IMR-90 (cell line): Measurements from ENCODE around the gene FAAP20. TPM values are rescaled to one million over a fixed set of nuclear protein-coding genes. Genes with fewer than 3 reads are reported as not detected.

Experiments
- ATAC-seq: fragments of 200-7000 bp; cut with Tn5 transposase; 2 replicates; pipeline ENCODE4 v1.9.1; 2020; ENCODE audit warnings: low read depth, mild to moderate bottlenecking, moderate library complexity
- BruUV-seq: library from RNA; stranded (reverse); fragments of 400-500 nt; replicated peaks from 2 replicates; lab custom pipeline; 2021; lab: Mats Ljungman, UMichigan
- CTCF ChIA-PET: fragments of 300-600 bp; formaldehyde crosslinking; extraction: SDS; loops from one replicate; lab custom pipeline; 2021; ENCODE audit warnings: antibody characterized with exemption; lab: Yijun Ruan, JAX
- POLR2A ChIA-PET: fragments of 300-600 bp; sonication (Branson Sonifier 250); formaldehyde crosslinking; loops from one replicate; lab custom pipeline; 2022; ENCODE audit warnings: antibody characterized with exemption; ENCODE audit not compliant: unreplicated experiment; lab: Charles Lee
- DNase-seq: peaks from one replicate; pipeline ENCODE4 v3.0.0; 2013
- H2AFZ ChIP-seq: replicated peaks from 2 replicates; pipeline ENCODE3; 2013; ENCODE audit warnings: low read length, mild to moderate bottlenecking; ENCODE audit not compliant: poor library complexity
- H2AK5ac ChIP-seq: 2 replicates; pipeline ENCODE4 v1.6.1; 2013; ENCODE audit warnings: low read depth, low read length, inconsistent platforms
- H2AK9ac ChIP-seq: replicated peaks from 2 replicates; pipeline ENCODE3; 2013; ENCODE audit warnings: mild to moderate bottlenecking, low read depth, low read length, moderate library complexity; ENCODE audit not compliant: poor library complexity
- H2BK120ac ChIP-seq: 2 replicates; pipeline ENCODE4 v1.6.1; 2013; ENCODE audit warnings: low read depth, low read length, inconsistent platforms
- H2BK15ac ChIP-seq: 3 replicates; pipeline ENCODE4 v1.6.1; 2013; ENCODE audit warnings: low read depth, low read length, inconsistent platforms
- H2BK20ac ChIP-seq: 2 replicates; pipeline ENCODE4 v1.6.1; 2013; ENCODE audit warnings: low read depth, mild to moderate bottlenecking, inconsistent platforms, low read length, moderate library complexity
- H2BK5ac ChIP-seq: 2 replicates; pipeline ENCODE4 v1.6.1; 2013; ENCODE audit warnings: mild to moderate bottlenecking, low read depth, low read length, inconsistent platforms; ENCODE audit not compliant: poor library complexity, severe bottlenecking
- H3K14ac ChIP-seq: replicated peaks from 2 replicates; pipeline ENCODE4 v1.6.1; 2013; ENCODE audit warnings: low read depth, low read length, inconsistent platforms
- H3K18ac ChIP-seq: 2 replicates; pipeline ENCODE4 v1.6.1; 2013; ENCODE audit warnings: low read depth, low read length, control low read depth
- H3K23ac ChIP-seq: 2 replicates; pipeline ENCODE4 v1.6.1; 2013; ENCODE audit warnings: low read depth, low read length, inconsistent platforms
- H3K27ac ChIP-seq: 2 replicates; pipeline ENCODE4 v1.5.1; 2013; ENCODE audit warnings: mild to moderate bottlenecking, control low read depth, low read length; ENCODE audit not compliant: insufficient read depth
- H3K27me3 ChIP-seq: 2 replicates; pipeline ENCODE4 v1.6.1; 2013; ENCODE audit warnings: low read length; ENCODE audit not compliant: control insufficient read depth, insufficient read depth
- H3K36me3 ChIP-seq: 2 replicates; pipeline ENCODE4 v1.6.1; 2013; ENCODE audit warnings: low read length, mixed read lengths; ENCODE audit not compliant: control insufficient read depth, insufficient read depth
- H3K4ac ChIP-seq: 2 replicates; pipeline ENCODE4 v1.6.1; 2013; ENCODE audit warnings: low read depth, low read length, inconsistent platforms
- H3K4me1 ChIP-seq: 2 replicates; pipeline ENCODE4 v1.6.1; 2013; ENCODE audit warnings: low read length, mixed read lengths; ENCODE audit not compliant: control insufficient read depth, insufficient read depth
- H3K4me2 ChIP-seq: 2 replicates; pipeline ENCODE4 v1.6.1; 2013; ENCODE audit warnings: low read depth, mild to moderate bottlenecking, control low read depth, low read length, moderate library complexity
- H3K4me3 ChIP-seq: 2 replicates; pipeline ENCODE4 v1.5.1; 2013; ENCODE audit warnings: low read depth, mild to moderate bottlenecking, control low read depth, low read length, moderate library complexity; ENCODE audit not compliant: insufficient read depth
- H3K56ac ChIP-seq: 2 replicates; pipeline ENCODE4 v1.6.1; 2013; ENCODE audit warnings: low read length, inconsistent platforms; ENCODE audit not compliant: insufficient read depth; ENCODE audit errors: extremely low read depth
- H3K79me1 ChIP-seq, 2 experiments: 2 replicates each; pipeline ENCODE4 v1.6.1; 2013; ENCODE audit warnings: low read length in 2 of 2, inconsistent platforms in 1 of 2, low read depth in 1 of 2
- H3K9ac ChIP-seq: 2 replicates; pipeline ENCODE4 v1.6.1; 2013; ENCODE audit warnings: low read depth, low read length, control low read depth
- H3K9me1 ChIP-seq: 2 replicates; pipeline ENCODE4 v1.6.1; 2013; ENCODE audit warnings: low read length, inconsistent platforms; ENCODE audit not compliant: insufficient read depth
- H3K9me3 ChIP-seq: 2 replicates; pipeline ENCODE4 v1.6.1; 2013; ENCODE audit warnings: low read length; ENCODE audit not compliant: control insufficient read depth, insufficient read depth
- H4K20me1 ChIP-seq: 2 replicates; pipeline ENCODE4 v1.6.1; 2013; ENCODE audit warnings: low read length, inconsistent platforms; ENCODE audit not compliant: insufficient read depth
- H4K5ac ChIP-seq: 2 replicates; pipeline ENCODE4 v1.6.1; 2013; ENCODE audit warnings: mild to moderate bottlenecking, low read depth, low read length, control low read depth
- H4K8ac ChIP-seq, 2 experiments: 2 replicates each; pipeline ENCODE4 v1.6.1; 2013; ENCODE audit warnings: low read depth in 2 of 2, low read length in 2 of 2, control low read depth in 1 of 2, inconsistent platforms in 1 of 2
- H4K91ac ChIP-seq: 2 replicates; pipeline ENCODE4 v1.6.1; 2013; ENCODE audit warnings: low read depth, low read length, inconsistent platforms; ENCODE audit not compliant: insufficient read depth
- FOS ChIP-seq: fragments of 150-350 bp; IDR thresholded peaks from 2 replicates; pipeline ENCODE4 v1.6.1; 2016; ENCODE audit warnings: low read depth, low read length
- MXI1 ChIP-seq: IDR thresholded peaks from 2 replicates; pipeline ENCODE4 v1.6.1; 2012; ENCODE audit warnings: low read depth, mild to moderate bottlenecking, low read length, moderate library complexity, borderline replicate concordance
- POLR2A ChIP-seq: IDR thresholded peaks from 2 replicates; pipeline ENCODE4 v1.6.1; 2012; ENCODE audit warnings: mild to moderate bottlenecking, low read depth, low read length
- RAD21 ChIP-seq: IDR thresholded peaks from 2 replicates; pipeline ENCODE4 v1.6.1; 2012; ENCODE audit warnings: low read length, improper control_type of control experiment
- RCOR1 ChIP-seq: IDR thresholded peaks from 2 replicates; pipeline ENCODE4 v1.6.1; 2012; ENCODE audit warnings: mild to moderate bottlenecking, low read length, improper control_type of control experiment; ENCODE audit not compliant: insufficient replicate concordance
- RFX5 ChIP-seq: IDR thresholded peaks from 2 replicates; pipeline ENCODE4 v1.8.0; 2012; ENCODE audit warnings: low read depth, mild to moderate bottlenecking, low read length, moderate library complexity
- WGBS, 2 experiments: methylation state at CpG; one replicate each; pipeline versions ENCODE4 v1.1.5 to v1.1.7; 2013; ENCODE audit warnings: missing lambda C conversion rate in 2 of 2; ENCODE audit not compliant: insufficient read length in 1 of 2; ENCODE audit errors: extremely low coverage in 2 of 2; 5-methylcytosine and 5-hydroxymethylcytosine counted together
- dilution Hi-C: fragments of 300-500 bp; cut with HindIII; formaldehyde crosslinking; loops from one replicate; pipeline ENCODE4 v1.14.3; 2018; ENCODE audit warnings: low sequenced_read_pairs; ENCODE audit not compliant: unreplicated experiment
- in situ Hi-C: fragments of 300-500 bp; cut with MboI; formaldehyde crosslinking; loops from 3 replicates; pipeline ENCODE4 v1.14.3; 2019; ENCODE audit warnings: low sequenced_read_pairs, inconsistent platforms, mixed read lengths
- intact Hi-C: fragments of 100-400 bp; cut with micrococcal nuclease; formaldehyde crosslinking; loops from 2 replicates; pipeline ENCODE4 v1.10.0; 2022
- polyA plus RNA-seq, 3 experiments: library from polyadenylated mRNA; depleted of rRNA; stranded (reverse); fragments of >200 nt; gene quantifications; 2 replicates each; pipeline ENCODE4 v1.2.3, GENCODE V29; 2012; ENCODE audit warnings: low replicate concordance in 1 of 3
- total RNA-seq: library from RNA; depleted of rRNA; stranded (reverse); fragments of >200 nt; gene quantifications from 2 replicates; pipeline ENCODE4 v1.2.3, GENCODE V29; 2012
- TF ChIP-seq, protein P1 (sequence below): fragments of 150-350 bp; IDR thresholded peaks from 2 replicates; pipeline ENCODE4 v1.6.1; 2017; ENCODE audit warnings: mild to moderate bottlenecking, antibody characterized with exemption, low read length, low read depth

Gene FAAP20
- total and polyA plus RNA-seq, 2 of the 4 experiments (the other 2 are of a cell fraction), result 6.5 to 31.5 TPM

DNA sequence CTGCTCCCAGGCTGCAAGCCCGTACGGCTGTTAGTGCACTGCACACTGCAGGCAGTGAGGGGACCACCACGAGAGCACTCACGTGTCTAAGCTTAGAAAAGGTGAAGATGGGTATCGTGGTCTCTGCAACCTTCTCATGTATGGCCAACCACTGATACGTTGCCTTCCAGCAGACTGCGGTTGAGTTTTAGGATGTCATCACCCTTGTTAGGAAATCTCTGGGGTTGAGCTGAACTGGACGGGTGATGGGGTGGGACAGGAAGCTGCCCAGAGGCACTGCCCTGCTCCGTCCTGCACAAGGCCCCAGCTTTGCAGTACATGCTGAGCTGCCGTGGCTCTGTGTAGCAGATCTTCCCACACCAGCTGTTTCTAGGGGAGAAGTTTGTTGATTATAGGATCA, 43.3 kb downstream of the FAAP20 start:
- in situ Hi-C loops, result loop anchor here (10.0 kb wide), 1 partner anchor 186 kb away; no protein-coding TSS in a partner anchor
- WGBS, 2 experiments, result 30% methylated on average over 2 of the region's 10 CpGs; no CpG with 5 or more reads in 1 of the 2 experiments
- Histone ChIP-seq H3K23ac (no peak overlapping the region), H3K4me2 (no peak overlapping the region), H3K27me3 (peaks cover 2% of the 10 kb centered on the region; the same call in 1 of the 2 replicates), H4K20me1 (no peaks in the 10 kb centered on the region), H2BK5ac (no peak overlapping the region), H2AK9ac (no peak overlapping the region), H3K4me1 (no peaks in the 10 kb centered on the region), H2AK5ac (no peak overlapping the region), H3K27ac (no peak overlapping the region), H3K4me3 (no peak overlapping the region), H4K5ac (no peak overlapping the region), H3K9me1 (no peaks in the 10 kb centered on the region), H2BK15ac (no peak overlapping the region), H4K8ac (no peak overlapping the region), H3K9me3 (no peaks in the 10 kb centered on the region), H3K56ac (no peak overlapping the region), H3K36me3 (no peaks in the 10 kb centered on the region), H2BK20ac (no peak overlapping the region), H3K4ac (no peak overlapping the region), H4K91ac (no peak overlapping the region), H3K9ac (no peak overlapping the region), H3K79me1 (no peaks in the 10 kb centered on the region), H2AFZ (peak overlapping the region; percentile 51), H3K18ac (no peak overlapping the region), H2BK120ac (no peak overlapping the region), H3K14ac (no peak overlapping the region)
- no TSS peak for BruUV-seq
- dilution Hi-C loops, result no loop called here
- ChIA-PET CTCF (interaction anchor here (0.5 to 4.4 kb wide), 4 partner anchors 11 to 171 kb away, joined by 3 to 20 read pairs (median 6); no protein-coding TSS in a partner anchor), POLR2A (no interaction called here)
- ATAC-seq (peak; percentile 66), DNase-seq (no peak)
- TF ChIP-seq RFX5 (no peak), RAD21 (no peak), FOS (no peak), MXI1 (no peak), RCOR1 (no peak), POLR2A (no peak)
- TF ChIP-seq, protein P1, sequence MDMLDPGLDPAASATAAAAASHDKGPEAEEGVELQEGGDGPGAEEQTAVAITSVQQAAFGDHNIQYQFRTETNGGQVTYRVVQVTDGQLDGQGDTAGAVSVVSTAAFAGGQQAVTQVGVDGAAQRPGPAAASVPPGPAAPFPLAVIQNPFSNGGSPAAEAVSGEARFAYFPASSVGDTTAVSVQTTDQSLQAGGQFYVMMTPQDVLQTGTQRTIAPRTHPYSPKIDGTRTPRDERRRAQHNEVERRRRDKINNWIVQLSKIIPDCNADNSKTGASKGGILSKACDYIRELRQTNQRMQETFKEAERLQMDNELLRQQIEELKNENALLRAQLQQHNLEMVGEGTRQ, result no peak
- intact Hi-C loops, result no loop called here
